GM18907 (cell line): Measurements from ENCODE around the gene IL12B.
"Not testable (repeated sequence)": the region's sequence is repeated elsewhere in the genome, so short reads cannot be mapped to it uniquely, and the experiment has no call there.

Experiments
- ATAC-seq: cut with Tn5 transposase; IDR thresholded peaks from one replicate; pipeline ENCODE4 v1.9.1; 2021; ENCODE audit warnings: mild to moderate bottlenecking, moderate library complexity; ENCODE audit not compliant: unreplicated experiment

The IL12B gene

DNA sequence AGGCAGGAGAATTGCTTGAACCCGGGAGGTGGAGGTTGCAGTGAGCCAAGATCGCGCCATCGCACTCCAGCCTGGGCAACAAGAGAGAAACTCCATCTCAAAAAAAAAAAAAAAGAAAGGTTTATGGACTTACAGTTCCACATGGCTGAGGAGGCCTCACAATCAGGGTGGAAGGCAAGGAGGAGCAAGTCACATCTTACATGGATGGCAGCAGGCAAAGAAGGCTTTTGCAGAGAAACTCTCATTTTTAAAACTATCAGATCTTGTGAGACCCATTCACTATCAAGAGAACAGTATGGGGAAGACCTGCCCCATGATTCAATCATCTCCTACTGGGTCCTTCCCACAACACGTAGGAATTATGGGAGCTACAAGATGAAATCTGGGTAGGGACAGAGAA is 33.0 kb downstream of the IL12B start:
- not testable (repeated sequence) for ATAC-seq

GRCh38 chr5:159294921-159295320 is 35.4 kb downstream of the IL12B start:
- no peak for ATAC-seq

DNA sequence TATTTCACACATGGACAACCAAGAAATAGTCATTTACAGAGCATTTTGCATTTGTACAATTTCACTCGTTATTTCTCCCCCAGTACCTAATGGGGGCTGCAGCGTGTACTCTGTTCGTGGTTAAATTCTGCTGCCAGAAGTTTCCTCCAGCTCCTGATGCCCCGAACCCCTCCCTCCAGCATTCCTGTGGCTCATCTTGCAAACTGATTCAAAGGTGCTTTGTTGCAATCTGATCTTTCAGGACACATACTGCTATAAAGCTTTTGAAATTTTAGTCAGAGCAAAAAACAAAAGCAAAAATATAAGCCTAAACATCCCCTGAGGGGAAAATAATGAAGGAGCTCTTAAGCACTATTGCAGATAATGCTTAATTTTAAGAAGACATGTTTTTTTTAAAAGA is 39.5 kb downstream of the IL12B start:
- ATAC-seq, result no peak

GRCh38 chr5:159286420-159287035 is 43.8 kb downstream of the IL12B start:
- no peak for ATAC-seq

DNA sequence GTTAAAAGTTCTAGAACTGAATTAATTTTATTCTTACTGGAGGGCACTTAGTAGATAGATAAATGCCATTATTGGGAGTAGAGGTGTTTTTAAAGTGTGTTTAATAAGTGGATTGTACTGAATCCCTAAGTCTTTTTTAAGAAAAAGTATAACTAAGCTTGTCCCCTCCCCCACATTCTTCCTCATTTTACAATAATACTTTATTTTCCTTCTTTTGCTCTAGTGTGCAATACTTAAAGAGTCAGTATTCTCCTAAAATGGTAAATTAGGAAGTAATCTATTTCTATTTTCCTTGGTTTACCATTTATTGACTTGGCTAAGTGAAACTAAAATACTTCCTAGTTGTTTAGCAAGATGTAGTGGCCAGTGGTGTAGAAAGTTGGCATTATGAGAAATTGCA is 55.6 kb downstream of the IL12B start:
- ATAC-seq, result no peak

GRCh38 chr5:159273923-159274322 is 56.4 kb downstream of the IL12B start:
- no peak for ATAC-seq

GRCh38 chr5:159269723-159270122 is 60.6 kb downstream of the IL12B start:
- no peak for ATAC-seq

- ATAC-seq, result not testable (repeated sequence)
These were observed 63.5 kb downstream of the IL12B start for GRCh38 chr5:159266764-159267163.
